Measurements from ENCODE around the gene GSTM3. TPM values are rescaled to one million over a fixed set of nuclear protein-coding genes. Genes with fewer than 3 reads are reported as not detected.

GSTM3 gene
- polyA plus RNA-seq, 4 donors: 71.6 to 169 (median 118) TPM

- Histone ChIP-seq H3K27me3 (ENCODE audit: control insufficient read depth in 3 of 3, insufficient read depth in 3 of 3, low read length in 3 of 3) (no peaks in the 10 kb centered on the region), H3K27ac (ENCODE audit: low read depth in 1 of 3, low read length in 2 of 3) (no peak overlapping the region), H3K4me1 (ENCODE audit: control insufficient read depth in 3 of 3, insufficient read depth in 2 of 3, low read depth in 1 of 3, low read length in 2 of 3) (peaks cover 0 to 5% (median 0%) of the 10 kb centered on the region in 3 donors), H3K36me3 (ENCODE audit: control insufficient read depth in 3 of 3, insufficient read depth in 2 of 3, low read depth in 1 of 3, low read length in 3 of 3) (no peaks in the 10 kb centered on the region), H3K4me3 (ENCODE audit: low read depth in 1 of 3, low read length in 3 of 3) (no peak overlapping the region), H3K9me3 (ENCODE audit: control insufficient read depth in 2 of 2, insufficient read depth in 1 of 2, low read depth in 1 of 2, low read length in 1 of 2) (peaks cover 0 to 11% of the 10 kb centered on the region in 2 donors)
- FAIRE-seq: no peak
- no peak for DNase-seq
- WGBS, 3 donors: 94 to 98% (median 96%) methylated on average over 1 of the region's 1 CpG
These were observed 18.9 kb downstream of the GSTM3 start for GRCh38 chr1:109721971-109722370.

- DNase-seq (peak in 1 of 2 donors; percentile 69), FAIRE-seq (no peak)
- H3K4me3 ChIP-seq (ENCODE audit: low read depth in 1 of 3, low read length in 3 of 3): no peak overlapping the region
- peaks cover 0 to 5% of the 10 kb centered on the region in 2 donors for H3K9me3 ChIP-seq (ENCODE audit: control insufficient read depth in 2 of 2, insufficient read depth in 1 of 2, low read depth in 1 of 2, low read length in 1 of 2)
- H3K4me1 ChIP-seq (ENCODE audit: control insufficient read depth in 3 of 3, insufficient read depth in 2 of 3, low read depth in 1 of 3, low read length in 2 of 3): peaks cover 0 to 5% (median 0%) of the 10 kb centered on the region in 3 donors
- no peaks in the 10 kb centered on the region for H3K27me3 ChIP-seq (ENCODE audit: control insufficient read depth in 3 of 3, insufficient read depth in 3 of 3, low read length in 3 of 3)
- H3K27ac ChIP-seq (ENCODE audit: low read depth in 1 of 3, low read length in 2 of 3): no peak overlapping the region
- WGBS, 3 donors: 77 to 87% (median 83%) methylated on average over 5 of the region's 5 CpGs
- H3K36me3 ChIP-seq (ENCODE audit: control insufficient read depth in 3 of 3, insufficient read depth in 2 of 3, low read depth in 1 of 3, low read length in 3 of 3): no peaks in the 10 kb centered on the region
These were observed 19.8 kb downstream of the GSTM3 start for GRCh38 chr1:109721042-109721441.

- no peaks in the 10 kb centered on the region for H3K9me3 ChIP-seq (ENCODE audit: control insufficient read depth in 2 of 2, insufficient read depth in 1 of 2, low read depth in 1 of 2, low read length in 1 of 2)
- no peak overlapping the region for H3K27ac ChIP-seq (ENCODE audit: low read depth in 1 of 3, low read length in 2 of 3)
- no peak overlapping the region for H3K4me3 ChIP-seq (ENCODE audit: low read depth in 1 of 3, low read length in 3 of 3)
- H3K4me1 ChIP-seq (ENCODE audit: control insufficient read depth in 3 of 3, insufficient read depth in 2 of 3, low read depth in 1 of 3, low read length in 2 of 3): peaks cover 0 to 5% (median 0%) of the 10 kb centered on the region in 3 donors
- FAIRE-seq (no peak), DNase-seq (no peak)
- no peaks in the 10 kb centered on the region for H3K36me3 ChIP-seq (ENCODE audit: control insufficient read depth in 3 of 3, insufficient read depth in 2 of 3, low read depth in 1 of 3, low read length in 3 of 3)
- WGBS, 3 donors: 73 to 92% (median 75%) methylated on average over 5 of the region's 5 CpGs
- H3K27me3 ChIP-seq (ENCODE audit: control insufficient read depth in 3 of 3, insufficient read depth in 3 of 3, low read length in 3 of 3): no peaks in the 10 kb centered on the region
These were observed 21.5 kb downstream of the GSTM3 start for GRCh38 chr1:109719337-109719837.

GRCh38 chr1:109718495-109718894 is 22.3 kb downstream of the GSTM3 start:
- WGBS, 3 donors: 73 to 87% (median 73%) methylated on average over 2 of the region's 2 CpGs
- Histone ChIP-seq H3K9me3 (ENCODE audit: control insufficient read depth in 2 of 2, insufficient read depth in 1 of 2, low read depth in 1 of 2, low read length in 1 of 2) (no peaks in the 10 kb centered on the region), H3K4me1 (ENCODE audit: control insufficient read depth in 3 of 3, insufficient read depth in 2 of 3, low read depth in 1 of 3, low read length in 2 of 3) (peaks cover 0 to 5% (median 0%) of the 10 kb centered on the region in 3 donors), H3K27ac (ENCODE audit: low read depth in 1 of 3, low read length in 2 of 3) (no peak overlapping the region), H3K4me3 (ENCODE audit: low read depth in 1 of 3, low read length in 3 of 3) (no peak overlapping the region), H3K36me3 (ENCODE audit: control insufficient read depth in 3 of 3, insufficient read depth in 2 of 3, low read depth in 1 of 3, low read length in 3 of 3) (no peaks in the 10 kb centered on the region), H3K27me3 (ENCODE audit: control insufficient read depth in 3 of 3, insufficient read depth in 3 of 3, low read length in 3 of 3) (no peaks in the 10 kb centered on the region)
- FAIRE-seq: no peak
- peak; percentile 49 to 76 for DNase-seq

- Histone ChIP-seq H3K27me3 (ENCODE audit: control insufficient read depth in 3 of 3, insufficient read depth in 3 of 3, low read length in 3 of 3) (no peaks in the 10 kb centered on the region), H3K4me3 (ENCODE audit: low read depth in 1 of 3, low read length in 3 of 3) (no peak overlapping the region), H3K4me1 (ENCODE audit: control insufficient read depth in 3 of 3, insufficient read depth in 2 of 3, low read depth in 1 of 3, low read length in 2 of 3) (peaks cover 0 to 5% (median 0%) of the 10 kb centered on the region in 3 donors), H3K9me3 (ENCODE audit: control insufficient read depth in 2 of 2, insufficient read depth in 1 of 2, low read depth in 1 of 2, low read length in 1 of 2) (no peaks in the 10 kb centered on the region), H3K36me3 (ENCODE audit: control insufficient read depth in 3 of 3, insufficient read depth in 2 of 3, low read depth in 1 of 3, low read length in 3 of 3) (no peaks in the 10 kb centered on the region), H3K27ac (ENCODE audit: low read depth in 1 of 3, low read length in 2 of 3) (no peak overlapping the region)
- 82 to 89% (median 88%) methylated on average over 5 of the region's 5 CpGs for WGBS, 3 donors
- DNase-seq: no peak
- no peak for FAIRE-seq
These were observed 23.1 kb downstream of the GSTM3 start for GRCh38 chr1:109717729-109718128.

- FAIRE-seq: no peak
These were observed 24.2 kb downstream of the GSTM3 start for GRCh38 chr1:109716570-109717090.

GRCh38 chr1:109716121-109716520 is 24.7 kb downstream of the GSTM3 start:
- H3K9me3 ChIP-seq (ENCODE audit: control insufficient read depth in 2 of 2, insufficient read depth in 1 of 2, low read depth in 1 of 2, low read length in 1 of 2): no peaks in the 10 kb centered on the region
- DNase-seq: peak in 1 of 2 donors; percentile 0
- H3K27ac ChIP-seq (ENCODE audit: low read depth in 1 of 3, low read length in 2 of 3): no peak overlapping the region
- H3K36me3 ChIP-seq (ENCODE audit: control insufficient read depth in 3 of 3, insufficient read depth in 2 of 3, low read depth in 1 of 3, low read length in 3 of 3): no peaks in the 10 kb centered on the region
- no peak overlapping the region for H3K4me3 ChIP-seq (ENCODE audit: low read depth in 1 of 3, low read length in 3 of 3)
- H3K27me3 ChIP-seq (ENCODE audit: control insufficient read depth in 3 of 3, insufficient read depth in 3 of 3, low read length in 3 of 3): no peaks in the 10 kb centered on the region
- no peak for FAIRE-seq
- H3K4me1 ChIP-seq (ENCODE audit: control insufficient read depth in 3 of 3, insufficient read depth in 2 of 3, low read depth in 1 of 3, low read length in 2 of 3): no peaks in the 10 kb centered on the region
- 73 to 90% (median 85%) methylated on average over 3 of the region's 3 CpGs for WGBS, 3 donors

More at GRCh38 chr1:109716570-109717090, 24.2 kb downstream of the GSTM3 start:
- Histone ChIP-seq H3K4me1 (ENCODE audit: control insufficient read depth in 3 of 3, insufficient read depth in 2 of 3, low read depth in 1 of 3, low read length in 2 of 3) (peaks cover 0 to 5% (median 0%) of the 10 kb centered on the region in 3 donors), H3K4me3 (ENCODE audit: low read depth in 1 of 3, low read length in 3 of 3) (no peak overlapping the region), H3K27me3 (ENCODE audit: control insufficient read depth in 3 of 3, insufficient read depth in 3 of 3, low read length in 3 of 3) (no peaks in the 10 kb centered on the region), H3K36me3 (ENCODE audit: control insufficient read depth in 3 of 3, insufficient read depth in 2 of 3, low read depth in 1 of 3, low read length in 3 of 3) (no peaks in the 10 kb centered on the region), H3K9me3 (ENCODE audit: control insufficient read depth in 2 of 2, insufficient read depth in 1 of 2, low read depth in 1 of 2, low read length in 1 of 2) (no peaks in the 10 kb centered on the region), H3K27ac (ENCODE audit: low read depth in 1 of 3, low read length in 2 of 3) (no peak overlapping the region)
- 74 to 79% (median 75%) methylated on average over 3 of the region's 3 CpGs for WGBS, 3 donors
- no peak for DNase-seq

- FAIRE-seq (no peak), DNase-seq (peak in 1 of 2 donors; percentile 0)
- no peaks in the 10 kb centered on the region for H3K4me1 ChIP-seq (ENCODE audit: control insufficient read depth in 3 of 3, insufficient read depth in 2 of 3, low read depth in 1 of 3, low read length in 2 of 3)
- H3K27me3 ChIP-seq (ENCODE audit: control insufficient read depth in 3 of 3, insufficient read depth in 3 of 3, low read length in 3 of 3): no peaks in the 10 kb centered on the region
- H3K27ac ChIP-seq (ENCODE audit: low read depth in 1 of 3, low read length in 2 of 3): no peak overlapping the region
- no peaks in the 10 kb centered on the region for H3K36me3 ChIP-seq (ENCODE audit: control insufficient read depth in 3 of 3, insufficient read depth in 2 of 3, low read depth in 1 of 3, low read length in 3 of 3)
- peaks cover 0 to under 1% of the 10 kb centered on the region in 2 donors for H3K9me3 ChIP-seq (ENCODE audit: control insufficient read depth in 2 of 2, insufficient read depth in 1 of 2, low read depth in 1 of 2, low read length in 1 of 2)
- H3K4me3 ChIP-seq (ENCODE audit: low read depth in 1 of 3, low read length in 3 of 3): no peak overlapping the region
- 84 to 89% (median 85%) methylated on average over 12 of the region's 12 CpGs for WGBS, 3 donors
These were observed 26.0 kb downstream of the GSTM3 start for GRCh38 chr1:109714661-109715372.

Data from small intestine (tissue), 7 donors.